Pancreas (tissue), 10 donors: ENCODE results near the gene DHRSX. TPM values are rescaled to one million over a fixed set of nuclear protein-coding genes. Genes with fewer than 3 reads are reported as not detected.

Experiments
- ATAC-seq, 4 donors: fragments of 200-7000 bp; cut with Tn5 transposase; one replicate each; pipeline versions ENCODE4 v1.8.0 to v1.9.1; 2020; ENCODE audit warnings: mild to moderate bottlenecking in 4 of 4, moderate library complexity in 4 of 4
- DNase-seq, 6 donors: peaks; one replicate each; pipeline ENCODE4 v3.0.0-alpha.2; 2020
- FAIRE-seq: peaks from 2 replicates; lab custom pipeline; 2012; peaks lifted over from hg19 to GRCh38; lab: Jason Lieb, UNC
- H3K27ac ChIP-seq, 4 donors: fragments of 200-600 bp; sonication (generic); 1 replicate in 3 of 4; 2 replicates in 1 of 4; pipeline versions ENCODE4 v1.5.0 to v1.8.0; 2020
- H3K27me3 ChIP-seq, 4 donors: fragments of 200-600 bp; one replicate each; pipeline ENCODE4 v1.8.0; 2021
- H3K36me3 ChIP-seq, 3 donors: fragments of 200-600 bp; sonication (generic) in 1 of 3; one replicate each; pipeline versions ENCODE4 v1.5.0 to v1.8.0; 2020 to 2021
- H3K4me1 ChIP-seq, 3 donors: fragments of 200-600 bp; one replicate each; pipeline ENCODE4 v1.8.0; 2021
- H3K4me3 ChIP-seq, 4 donors: fragments of 200-600 bp; sonication (generic) in 2 of 4; one replicate each; pipeline versions ENCODE4 v1.5.0 to v1.8.0; 2020 to 2021
- H3K9me3 ChIP-seq, 4 donors: fragments of 200-600 bp; one replicate each; pipeline ENCODE4 v1.8.0; 2021
- CTCF ChIP-seq, 4 donors: fragments of 200-600 bp; sonication (generic) in 3 of 4; IDR thresholded peaks; one replicate each; pipeline versions ENCODE4 v1.5.0 to v1.8.0; 2021; ENCODE audit warnings: antibody characterized with exemption in 4 of 4
- WGBS, 2 donors: extraction: QIAGEN DNeasy Blood & Tissue Kit; methylation state at CpG; one replicate each; pipeline ENCODE4 v1.1.7; 2013; 5-methylcytosine and 5-hydroxymethylcytosine counted together
- intact Hi-C, 3 donors: fragments of 100-400 bp; cut with DNase I; formaldehyde crosslinking; loops; one replicate each; pipeline versions ENCODE4 v1.11.1 to v1.14.2; 2022
- polyA plus RNA-seq, 2 donors: library from polyadenylated mRNA; stranded (reverse); fragments of 200-250 nt; gene quantifications; one replicate each; pipeline ENCODE4 v1.2.3, GENCODE V29; 2013
- total RNA-seq, 6 donors: library from RNA; stranded (reverse); fragmentation: NEBNext Ultra II Directional in 4 of 6; extraction: Animal tissue kit (Norgen Biotek cat#: 25700) in 4 of 6; gene quantifications; one replicate each; pipeline versions ENCODE4 v1.2.1 to v1.2.4, GENCODE V29; 2021 to 2023
- donor health status: healthy with polysubstance abuse.
- donor health status: DM: no; HTN: no; CAD: no; lungs with moderate emphysema.
- donor health status: DM: no; HTN: no; CAD: no.
- donor health status: control.
- donor health status: control.
- donor health status: Bipolar disorder and iron deficiency.
- donor health status: DM: yes; HTN: yes; CAD: no.
- donor health status: DM: no; HTN: no; CAD: no.
- donor health status: DM: no; HTN: no; CAD: no.
- donor health status: DM: yes; HTN: yes; CAD: no.

DHRSX gene
- total and polyA plus RNA-seq, 8 donors, result 8.1 to 26.5 (median 17.2) TPM

- intact Hi-C loops, result no loop called here
- 96 to 98% methylated on average over 25 of the region's 25 CpGs for WGBS, 2 donors
- H3K36me3 ChIP-seq, result no peaks in the 10 kb centered on the region
- no peak for ATAC-seq
- no peak for DNase-seq
- no peaks in the 10 kb centered on the region for H3K4me1 ChIP-seq
- H3K4me3 ChIP-seq, result no peak overlapping the region
- H3K9me3 ChIP-seq, result no peaks in the 10 kb centered on the region
- FAIRE-seq, result no peak
- H3K27me3 ChIP-seq, result no peaks in the 10 kb centered on the region
- no peak for TF ChIP-seq CTCF (IDR thresholded peaks at IDR 0.05)
- no peak overlapping the region for H3K27ac ChIP-seq
Observed at GRCh38 chrX:2185341-2186082, 315.3 kb downstream of the DHRSX start.

- no peak for DNase-seq
- Histone ChIP-seq H3K4me3 (no peak overlapping the region), H3K27me3 (no peaks in the 10 kb centered on the region), H3K4me1 (no peaks in the 10 kb centered on the region), H3K27ac (no peak overlapping the region), H3K9me3 (no peaks in the 10 kb centered on the region), H3K36me3 (no peaks in the 10 kb centered on the region)
- FAIRE-seq, result no peak
- intact Hi-C loops, result no loop called here
- TF ChIP-seq CTCF (IDR thresholded peaks at IDR 0.05), result no peak
- WGBS, 2 donors, result 79 to 89% methylated on average over 1 of the region's 1 CpG
- no peak for ATAC-seq
Observed at GRCh38 chrX:2184089-2184488, 316.7 kb downstream of the DHRSX start.

GRCh38 chrX:2183193-2183725 is 317.5 kb downstream of the DHRSX start:
- DNase-seq (no peak), ATAC-seq (no peak), FAIRE-seq (no peak)
- Histone ChIP-seq H3K27ac (no peak overlapping the region), H3K27me3 (no peaks in the 10 kb centered on the region), H3K4me1 (no peaks in the 10 kb centered on the region), H3K36me3 (no peaks in the 10 kb centered on the region), H3K9me3 (no peaks in the 10 kb centered on the region), H3K4me3 (no peak overlapping the region)
- 90 to 92% methylated on average over 14 of the region's 14 CpGs for WGBS, 2 donors
- no peak for TF ChIP-seq CTCF (IDR thresholded peaks at IDR 0.05)
- intact Hi-C loops, result no loop called here

GRCh38 chrX:2177541-2177940 is 323.2 kb downstream of the DHRSX start:
- Histone ChIP-seq H3K27ac (no peak overlapping the region), H3K36me3 (no peaks in the 10 kb centered on the region), H3K27me3 (no peaks in the 10 kb centered on the region), H3K9me3 (no peaks in the 10 kb centered on the region), H3K4me1 (no peaks in the 10 kb centered on the region), H3K4me3 (no peak overlapping the region)
- WGBS, 2 donors, result 95 to 96% methylated on average over 14 of the region's 14 CpGs
- DNase-seq, result no peak
- ATAC-seq, result no peak
- intact Hi-C loops, result no loop called here
- no peak for TF ChIP-seq CTCF (IDR thresholded peaks at IDR 0.05)
- no peak for FAIRE-seq

GRCh38 chrX:2176733-2177132 is 324.0 kb downstream of the DHRSX start:
- intact Hi-C loops, result no loop called here
- TF ChIP-seq CTCF (IDR thresholded peaks at IDR 0.05), result no peak
- no peak for DNase-seq

More at GRCh38 chrX:2176733-2177132, 324.0 kb downstream of the DHRSX start:
- Histone ChIP-seq H3K36me3 (no peaks in the 10 kb centered on the region), H3K9me3 (no peaks in the 10 kb centered on the region), H3K27ac (no peak overlapping the region), H3K27me3 (no peaks in the 10 kb centered on the region), H3K4me1 (no peaks in the 10 kb centered on the region), H3K4me3 (no peak overlapping the region)
- 86 to 93% methylated on average over 5 of the region's 5 CpGs for WGBS, 2 donors
- ATAC-seq, result no peak
- no peak for FAIRE-seq
